BJ (cell line): ENCODE data around the gene STYXL1. TPM values are rescaled to one million over a fixed set of nuclear protein-coding genes. Genes with fewer than 3 reads are reported as not detected.
"Not testable (repeated sequence)": the region's sequence is repeated elsewhere in the genome, so short reads cannot be mapped to it uniquely, and the experiment has no call there.

ENCODE experiments used
- CTCF ChIA-PET: fragments of 350-600 bp; formaldehyde crosslinking; extraction: SDS; loops from one replicate; lab custom pipeline; 2021; ENCODE audit warnings: antibody characterized with exemption, inconsistent platforms; lab: Yijun Ruan, JAX
- POLR2A ChIA-PET: fragments of 300-600 bp; sonication (Branson Sonifier 250); formaldehyde crosslinking; extraction: SDS; loops from one replicate; lab custom pipeline; 2021; ENCODE audit warnings: antibody characterized with exemption; lab: Charles Lee
- DNase-seq: peaks from one replicate; pipeline ENCODE4 v3.0.0-alpha.2; 2011; ENCODE audit warnings: low read depth
- H3K27me3 ChIP-seq: 2 replicates; pipeline ENCODE4 v1.6.0; 2011; ENCODE audit warnings: low read length; ENCODE audit not compliant: control insufficient read depth, insufficient read depth
- H3K36me3 ChIP-seq: 2 replicates; pipeline ENCODE4 v1.5.1; 2011; ENCODE audit warnings: low read length; ENCODE audit not compliant: control insufficient read depth, insufficient read depth
- H3K4me3 ChIP-seq: 2 replicates; pipeline ENCODE4 v1.5.1; 2011; ENCODE audit warnings: low read depth, mild to moderate bottlenecking, control low read depth, low read length
- polyA plus RNA-seq: library from polyadenylated mRNA; depleted of rRNA; stranded (reverse); fragments of >200 nt; gene quantifications from 2 replicates; pipeline ENCODE4 v1.2.3, GENCODE V29; 2011
- TF ChIP-seq, protein P1 (sequence below): IDR thresholded peaks from 2 replicates; pipeline ENCODE4 v1.5.1; 2011; ENCODE audit warnings: low read depth, mild to moderate bottlenecking, control low read depth, inconsistent platforms, low read length, moderate library complexity; ENCODE audit not compliant: insufficient read depth

The STYXL1 gene
- polyA plus RNA-seq, 1 experiment: 64.7 TPM

DNA sequence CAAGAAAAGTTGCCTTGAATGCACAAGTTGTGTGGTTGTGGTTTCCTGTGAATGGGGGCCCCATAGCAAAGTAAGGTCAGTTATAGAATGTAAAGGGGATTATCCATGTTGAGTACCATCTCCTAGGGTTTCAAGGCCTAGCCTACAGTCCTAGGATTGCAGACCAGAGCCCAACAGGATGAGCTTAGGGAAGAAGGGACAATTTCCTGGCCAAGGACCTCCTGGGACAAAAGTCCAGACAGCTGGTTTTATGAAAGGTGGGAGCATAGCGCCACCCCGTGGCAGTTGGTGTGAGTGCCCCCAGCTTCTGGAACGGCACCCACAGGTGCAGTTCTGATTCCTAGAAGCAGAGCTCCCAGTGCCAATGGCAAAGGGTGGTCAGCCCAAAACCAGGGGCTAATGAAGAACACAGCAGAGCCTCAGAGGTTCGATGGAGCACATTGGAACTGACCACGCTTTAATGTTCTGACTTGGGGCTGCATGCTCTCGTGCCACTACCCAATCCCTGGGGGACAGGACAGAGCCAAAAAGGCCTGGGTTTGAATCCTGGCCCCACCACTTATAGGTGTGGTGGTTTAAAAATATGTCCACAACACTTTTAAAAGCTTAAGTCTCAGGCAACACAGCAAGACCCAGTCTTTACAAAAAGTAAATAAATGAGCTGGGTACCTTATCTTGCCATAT lies 27.6 kb downstream of the STYXL1 start:
- CTCF ChIA-PET: interaction anchor here (0.6 to 7.3 kb wide), 25 partner anchors 9 to 249 kb away, joined by 3 to 129 read pairs (median 5); partner anchors contain the start of genes MDH2 and STYXL1
- no peak for DNase-seq
- Histone ChIP-seq H3K4me3 (no peak overlapping the region), H3K27me3 (no peaks in the 10 kb centered on the region), H3K36me3 (peaks cover 5% of the 10 kb centered on the region)
- TF ChIP-seq, protein P1, sequence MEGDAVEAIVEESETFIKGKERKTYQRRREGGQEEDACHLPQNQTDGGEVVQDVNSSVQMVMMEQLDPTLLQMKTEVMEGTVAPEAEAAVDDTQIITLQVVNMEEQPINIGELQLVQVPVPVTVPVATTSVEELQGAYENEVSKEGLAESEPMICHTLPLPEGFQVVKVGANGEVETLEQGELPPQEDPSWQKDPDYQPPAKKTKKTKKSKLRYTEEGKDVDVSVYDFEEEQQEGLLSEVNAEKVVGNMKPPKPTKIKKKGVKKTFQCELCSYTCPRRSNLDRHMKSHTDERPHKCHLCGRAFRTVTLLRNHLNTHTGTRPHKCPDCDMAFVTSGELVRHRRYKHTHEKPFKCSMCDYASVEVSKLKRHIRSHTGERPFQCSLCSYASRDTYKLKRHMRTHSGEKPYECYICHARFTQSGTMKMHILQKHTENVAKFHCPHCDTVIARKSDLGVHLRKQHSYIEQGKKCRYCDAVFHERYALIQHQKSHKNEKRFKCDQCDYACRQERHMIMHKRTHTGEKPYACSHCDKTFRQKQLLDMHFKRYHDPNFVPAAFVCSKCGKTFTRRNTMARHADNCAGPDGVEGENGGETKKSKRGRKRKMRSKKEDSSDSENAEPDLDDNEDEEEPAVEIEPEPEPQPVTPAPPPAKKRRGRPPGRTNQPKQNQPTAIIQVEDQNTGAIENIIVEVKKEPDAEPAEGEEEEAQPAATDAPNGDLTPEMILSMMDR: peak; percentile 88
- POLR2A ChIA-PET: interaction anchor here (1.4 kb wide), 1 partner anchor 154 kb away, joined by 7 read pairs; no protein-coding TSS in a partner anchor

DNA sequence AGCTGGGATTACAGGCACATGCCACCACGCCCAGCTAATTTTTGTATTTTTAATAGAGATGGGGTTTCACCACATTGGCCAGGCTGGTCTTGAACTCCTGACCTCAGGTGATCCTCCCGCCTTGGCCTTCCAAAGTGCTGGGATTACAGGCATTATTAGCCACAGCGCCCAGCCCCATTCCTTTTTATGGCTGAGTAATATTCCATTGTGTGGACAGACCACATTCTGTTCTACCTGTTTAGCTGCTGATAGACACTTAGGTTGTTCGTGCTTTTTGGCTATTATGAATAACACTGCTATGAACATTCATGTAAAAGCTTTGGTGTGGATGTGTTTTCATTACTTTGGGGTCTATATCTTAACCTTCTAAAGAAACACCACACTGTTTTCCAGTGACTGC lies 29.3 kb downstream of the STYXL1 start:
- CTCF ChIA-PET: interaction anchor here (0.6 to 7.3 kb wide), 2 partner anchors 30 to 150 kb away, joined by 4 to 129 read pairs; no protein-coding TSS in a partner anchor

DNA sequence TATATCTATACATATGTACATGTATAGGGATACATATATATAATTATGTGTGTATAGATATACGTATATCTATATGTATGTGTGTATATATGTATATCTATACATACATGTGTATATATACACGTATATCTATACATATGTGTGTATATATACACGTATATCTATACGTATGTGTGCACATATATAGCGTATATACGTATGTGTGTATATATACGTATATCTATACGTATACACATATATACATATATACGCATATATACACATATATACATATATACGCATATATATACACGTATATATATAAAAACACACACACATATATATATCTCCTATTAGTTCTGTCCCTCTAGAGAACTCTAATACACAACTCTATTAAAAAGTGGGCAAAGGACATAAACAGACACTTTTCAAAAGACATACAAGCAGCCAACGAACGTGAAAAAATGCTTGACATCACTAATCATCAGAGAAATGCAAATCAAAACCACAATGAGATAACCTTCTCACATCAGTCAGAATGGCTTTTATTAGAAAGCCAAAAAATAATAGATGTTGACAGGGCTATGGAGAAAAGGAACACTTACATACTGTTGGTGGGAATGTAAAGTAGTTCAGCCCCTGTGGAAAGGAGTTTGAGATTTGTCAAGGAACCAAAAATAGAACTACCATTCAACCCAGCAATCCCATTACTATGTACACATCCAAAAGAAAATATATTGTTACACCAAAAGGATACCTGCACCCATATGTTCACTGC lies 31.4 kb downstream of the STYXL1 start:
- no peak for DNase-seq
- no peak overlapping the region for H3K4me3 ChIP-seq
- ChIA-PET POLR2A (no interaction called here), CTCF (interaction anchor here (7.3 kb wide), 1 partner anchor 148 kb away, joined by 129 read pairs; no protein-coding TSS in a partner anchor)
- TF ChIP-seq, protein P1: no peak
- H3K36me3 ChIP-seq: peaks cover 7% of the 10 kb centered on the region
- no peaks in the 10 kb centered on the region for H3K27me3 ChIP-seq

More for the DNA sequence above, 29.3 kb downstream of the STYXL1 start:
- H3K36me3 ChIP-seq, DNase-seq, H3K27me3 ChIP-seq, POLR2A ChIA-PET, H3K4me3 ChIP-seq: not testable (repeated sequence)

DNA sequence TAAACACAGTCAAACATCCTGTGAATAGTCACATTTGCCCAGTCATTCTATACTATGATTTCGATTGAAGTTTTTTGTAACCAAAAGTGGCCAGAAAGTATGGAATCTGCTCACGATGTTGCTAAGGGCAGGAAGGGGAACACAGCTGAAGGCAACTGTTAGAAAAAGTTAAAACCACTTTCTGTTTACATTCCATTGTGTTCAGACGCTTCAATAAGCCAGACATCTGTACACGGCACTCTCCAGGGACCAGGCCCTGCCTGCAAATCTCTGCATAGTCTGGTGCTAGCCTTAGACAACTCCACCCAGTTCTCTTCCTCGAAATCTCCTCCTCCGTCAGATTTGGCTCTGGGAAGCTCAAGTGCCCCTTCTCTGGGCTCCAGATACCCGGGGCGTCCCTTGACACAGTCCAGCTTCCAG lies 36.3 kb downstream of the STYXL1 start:
- Histone ChIP-seq H3K27me3 (no peaks in the 10 kb centered on the region), H3K4me3 (no peak overlapping the region), H3K36me3 (peaks cover 1% of the 10 kb centered on the region)
- ChIA-PET POLR2A (no interaction called here), CTCF (interaction anchor here (1.1 to 3.3 kb wide), 3 partner anchors 9 to 146 kb away, joined by 3 to 22 read pairs (median 10); no protein-coding TSS in a partner anchor)
- TF ChIP-seq, protein P1: no peak
- peak; percentile 45 for DNase-seq

DNA sequence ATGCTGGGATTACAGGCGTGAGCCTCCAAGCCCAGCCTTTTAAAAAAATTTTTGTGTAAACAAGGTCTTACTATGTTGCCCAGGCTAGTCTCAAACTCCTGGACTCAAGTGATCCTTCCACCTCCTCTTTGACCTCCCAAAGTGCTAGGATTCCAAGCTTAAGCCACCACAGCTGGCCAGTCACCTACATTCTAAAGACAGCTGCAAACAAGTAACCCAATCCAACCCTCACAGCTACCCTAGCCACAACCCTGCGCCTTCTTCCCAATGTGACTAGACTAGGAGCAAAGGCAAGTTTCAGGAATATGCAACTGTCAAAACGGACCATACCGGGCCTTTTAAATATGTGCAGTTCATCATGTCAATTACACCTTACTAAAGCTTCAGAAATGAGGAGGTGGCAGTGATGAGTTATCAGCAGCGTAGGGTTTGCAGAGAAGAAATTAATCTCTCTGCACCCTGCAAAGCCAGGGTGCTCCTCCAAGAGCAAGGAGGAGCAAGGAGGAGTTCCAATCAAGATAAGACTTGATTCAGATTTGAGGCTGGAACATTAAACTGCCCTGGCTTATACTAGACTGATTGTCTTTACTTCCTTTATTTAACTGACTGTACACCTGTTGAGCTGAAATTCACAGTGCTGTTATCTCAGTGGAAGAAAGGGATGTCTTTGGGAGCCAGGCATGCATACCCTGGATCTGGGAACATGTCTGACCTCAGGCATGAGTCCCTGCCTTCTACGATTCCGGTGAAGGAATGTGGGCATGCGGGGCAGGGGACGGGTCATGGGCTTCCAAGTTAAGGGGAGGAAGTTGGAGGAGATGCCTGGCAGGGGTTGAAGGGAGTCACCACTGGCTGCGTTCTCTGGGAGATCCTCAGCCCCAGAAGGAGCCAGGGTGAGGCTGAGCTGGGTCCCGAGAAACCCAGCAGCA lies 37.9 kb downstream of the STYXL1 start:
- Histone ChIP-seq H3K36me3 (peaks cover 5% of the 10 kb centered on the region), H3K4me3 (no peak overlapping the region), H3K27me3 (no peaks in the 10 kb centered on the region)
- ChIA-PET POLR2A (interaction anchor here (0.6 kb wide), 1 partner anchor 504 kb away, joined by 3 read pairs; no protein-coding TSS in a partner anchor), CTCF (interaction anchor here (0.6 to 3.3 kb wide), 7 partner anchors 10 to 156 kb away, joined by 3 to 22 read pairs (median 3); no protein-coding TSS in a partner anchor)
- TF ChIP-seq, protein P1: no peak
- no peak for DNase-seq
